ENCODE data around the gene THBS3.
"Not testable (repeated sequence)": the region's sequence is repeated elsewhere in the genome, so short reads cannot be mapped to it uniquely, and the experiment has no call there.

Gene THBS3

GRCh38 chr1:155193275-155193990 is 14.3 kb downstream of the THBS3 start:
- peak overlapping the region; percentile 53 for H3K4me3 ChIP-seq (ENCODE audit: low read depth, low read length)
- DNase-seq (ENCODE audit: low read depth): no peak

DNA sequence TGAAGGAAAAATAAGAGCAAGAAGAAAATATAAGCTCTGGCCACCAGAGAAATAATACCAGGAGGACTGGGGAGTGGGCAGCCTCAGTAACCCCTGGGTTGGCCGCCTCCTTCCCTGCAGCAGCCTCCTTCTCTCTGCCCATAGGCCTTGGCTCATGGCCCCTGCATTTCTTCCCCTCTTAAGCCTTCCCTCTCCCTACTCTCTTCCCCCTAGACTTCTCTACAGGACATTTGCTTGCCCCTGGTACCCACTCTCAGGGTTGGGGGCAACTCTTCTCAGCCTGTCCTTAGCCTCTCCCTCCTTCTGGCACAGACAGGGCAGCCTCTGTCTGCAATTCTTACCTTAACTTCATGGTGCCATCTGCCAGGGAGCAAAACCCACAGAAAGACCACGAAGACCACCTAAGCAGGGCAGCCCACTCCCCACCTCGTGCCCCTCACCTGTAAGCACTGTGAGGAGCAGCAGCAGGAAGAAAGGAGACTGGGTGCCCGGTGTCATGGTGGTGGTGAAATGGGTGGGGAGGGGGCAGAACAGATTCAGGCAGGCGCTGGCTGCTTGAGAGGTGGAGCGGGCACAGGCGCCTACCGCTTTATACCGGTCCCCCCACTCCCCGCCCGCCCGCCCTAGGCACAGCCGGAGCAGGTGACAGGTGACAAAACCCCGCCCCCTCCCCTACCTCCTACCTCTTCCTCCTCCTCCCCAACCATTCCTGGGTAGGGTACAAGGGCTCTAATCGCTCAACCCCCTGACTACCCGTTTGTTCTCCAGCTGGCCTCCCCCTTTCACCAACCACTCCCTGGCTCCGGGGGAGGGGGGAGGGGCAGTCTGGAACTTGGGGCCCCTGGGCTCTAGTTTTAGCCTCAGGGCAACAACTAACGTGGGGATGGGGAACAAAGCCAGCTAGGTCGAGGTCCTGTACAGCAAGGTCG is 15.1 kb downstream of the THBS3 start:
- DNase-seq (ENCODE audit: low read depth): no peak
- peak overlapping the region; percentile 53 for H3K4me3 ChIP-seq (ENCODE audit: low read depth, low read length)
- TF ChIP-seq, protein P1, sequence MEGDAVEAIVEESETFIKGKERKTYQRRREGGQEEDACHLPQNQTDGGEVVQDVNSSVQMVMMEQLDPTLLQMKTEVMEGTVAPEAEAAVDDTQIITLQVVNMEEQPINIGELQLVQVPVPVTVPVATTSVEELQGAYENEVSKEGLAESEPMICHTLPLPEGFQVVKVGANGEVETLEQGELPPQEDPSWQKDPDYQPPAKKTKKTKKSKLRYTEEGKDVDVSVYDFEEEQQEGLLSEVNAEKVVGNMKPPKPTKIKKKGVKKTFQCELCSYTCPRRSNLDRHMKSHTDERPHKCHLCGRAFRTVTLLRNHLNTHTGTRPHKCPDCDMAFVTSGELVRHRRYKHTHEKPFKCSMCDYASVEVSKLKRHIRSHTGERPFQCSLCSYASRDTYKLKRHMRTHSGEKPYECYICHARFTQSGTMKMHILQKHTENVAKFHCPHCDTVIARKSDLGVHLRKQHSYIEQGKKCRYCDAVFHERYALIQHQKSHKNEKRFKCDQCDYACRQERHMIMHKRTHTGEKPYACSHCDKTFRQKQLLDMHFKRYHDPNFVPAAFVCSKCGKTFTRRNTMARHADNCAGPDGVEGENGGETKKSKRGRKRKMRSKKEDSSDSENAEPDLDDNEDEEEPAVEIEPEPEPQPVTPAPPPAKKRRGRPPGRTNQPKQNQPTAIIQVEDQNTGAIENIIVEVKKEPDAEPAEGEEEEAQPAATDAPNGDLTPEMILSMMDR (IDR thresholded peaks at IDR 0.05; ENCODE audit: low read depth, low read length, missing control alignments): no peak

More at GRCh38 chr1:155193275-155193990, 14.3 kb downstream of the THBS3 start:
- TF ChIP-seq, protein P1 (IDR thresholded peaks at IDR 0.05; ENCODE audit: low read depth, low read length, missing control alignments): peak; percentile 97

DNA sequence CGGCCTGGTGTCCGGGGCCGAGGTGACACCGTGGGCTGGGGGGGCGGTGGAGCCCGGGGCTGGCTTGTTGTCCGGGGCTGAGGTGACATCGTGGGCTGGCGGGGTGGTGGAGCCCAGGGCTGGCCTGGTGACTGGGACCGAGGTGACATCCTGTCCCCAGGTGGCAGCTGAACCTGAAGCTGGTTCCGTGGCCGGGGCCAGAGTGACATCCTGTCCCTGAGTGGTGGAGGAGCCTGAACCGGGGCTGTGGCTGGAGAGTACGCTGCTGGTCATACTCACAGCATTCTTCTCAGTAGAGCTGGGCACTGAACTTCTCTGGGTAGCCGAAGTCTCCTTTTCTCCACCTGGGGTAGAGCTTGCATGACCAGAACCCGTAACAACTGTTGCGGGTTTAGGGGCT is 15.8 kb downstream of the THBS3 start:
- TF ChIP-seq, protein P1 (IDR thresholded peaks at IDR 0.05; ENCODE audit: low read depth, low read length, missing control alignments): no peak
- DNase-seq (ENCODE audit: low read depth): no peak
- H3K4me3 ChIP-seq (ENCODE audit: low read depth, low read length): no peak overlapping the region

- H3K4me3 ChIP-seq (ENCODE audit: low read depth, low read length); DNase-seq (ENCODE audit: low read depth): not testable (repeated sequence)
Measured at GRCh38 chr1:155189926-155190325, 17.8 kb downstream of the THBS3 start.

DNA sequence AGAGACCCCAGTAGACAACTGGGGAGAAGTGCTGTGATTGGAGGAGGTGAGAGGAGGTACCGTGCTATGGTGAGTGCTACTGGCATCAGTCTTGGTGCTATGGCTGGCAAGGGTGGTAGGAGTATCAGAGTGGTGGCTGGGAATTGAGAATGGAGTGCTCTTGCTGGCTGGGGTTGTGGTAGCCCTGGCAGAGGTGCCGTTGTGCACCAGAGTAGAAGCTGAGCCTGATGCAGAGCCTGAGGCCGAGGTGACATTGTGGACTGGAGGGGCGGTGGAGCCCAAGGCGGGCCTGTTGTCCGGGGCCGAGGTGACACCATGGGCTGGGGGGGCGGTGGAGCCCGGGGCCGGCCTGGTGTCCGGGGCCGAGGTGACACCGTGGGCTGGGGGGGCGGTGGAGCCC is 19.4 kb downstream of the THBS3 start:
- TF ChIP-seq, protein P1 (IDR thresholded peaks at IDR 0.05; ENCODE audit: low read depth, low read length, missing control alignments): no peak
- DNase-seq (ENCODE audit: low read depth): no peak

GRCh38 chr1:155187456-155187891 is 20.2 kb downstream of the THBS3 start:
- H3K4me3 ChIP-seq (ENCODE audit: low read depth, low read length): no peak overlapping the region
- DNase-seq (ENCODE audit: low read depth): no peak
- TF ChIP-seq, protein P1 (IDR thresholded peaks at IDR 0.05; ENCODE audit: low read depth, low read length, missing control alignments): no peak

More for the DNA sequence above, 19.4 kb downstream of the THBS3 start:
- H3K4me3 ChIP-seq (ENCODE audit: low read depth, low read length): no peak overlapping the region

GRCh38 chr1:155186794-155187455 is 20.8 kb downstream of the THBS3 start:
- TF ChIP-seq, protein P1 (IDR thresholded peaks at IDR 0.05; ENCODE audit: low read depth, low read length, missing control alignments): no peak

More at GRCh38 chr1:155186794-155187455, 20.8 kb downstream of the THBS3 start:
- no peak overlapping the region for H3K4me3 ChIP-seq (ENCODE audit: low read depth, low read length)
- DNase-seq (ENCODE audit: low read depth): no peak

Data from GM12864 (cell line).